Adipocyte (in vitro differentiated cells): ENCODE data around the gene LLGL2.

Source experiments
- DNase-seq: peaks from one replicate; pipeline ENCODE4 v3.0.0-alpha.2; 2015; ENCODE audit warnings: low read depth
- H3K27me3 ChIP-seq: replicated peaks from 2 replicates; pipeline ENCODE4 v1.7.0; 2013; ENCODE audit warnings: mild to moderate bottlenecking, low read length, moderate library complexity; ENCODE audit not compliant: control insufficient read depth, insufficient read depth
- H3K36me3 ChIP-seq: 2 replicates; pipeline ENCODE4 v1.7.0; 2013; ENCODE audit warnings: low read length, mild to moderate bottlenecking, moderate library complexity; ENCODE audit not compliant: control insufficient read depth, insufficient read depth, severe bottlenecking
- H3K4me1 ChIP-seq: 2 replicates; pipeline ENCODE4 v1.7.0; 2013; ENCODE audit warnings: mild to moderate bottlenecking, low read length, moderate library complexity; ENCODE audit not compliant: control insufficient read depth, insufficient read depth
- H3K4me3 ChIP-seq: 2 replicates; pipeline ENCODE4 v1.7.0; 2013; ENCODE audit warnings: mild to moderate bottlenecking, low read length, moderate library complexity
- H3K9ac ChIP-seq: 2 replicates; pipeline ENCODE4 v1.7.0; 2013; ENCODE audit warnings: mild to moderate bottlenecking, low read length, moderate library complexity
- H3K9me3 ChIP-seq: 2 replicates; pipeline ENCODE4 v1.7.0; 2013; ENCODE audit warnings: mild to moderate bottlenecking, low read length, moderate library complexity; ENCODE audit not compliant: control insufficient read depth

Gene LLGL2

DNA sequence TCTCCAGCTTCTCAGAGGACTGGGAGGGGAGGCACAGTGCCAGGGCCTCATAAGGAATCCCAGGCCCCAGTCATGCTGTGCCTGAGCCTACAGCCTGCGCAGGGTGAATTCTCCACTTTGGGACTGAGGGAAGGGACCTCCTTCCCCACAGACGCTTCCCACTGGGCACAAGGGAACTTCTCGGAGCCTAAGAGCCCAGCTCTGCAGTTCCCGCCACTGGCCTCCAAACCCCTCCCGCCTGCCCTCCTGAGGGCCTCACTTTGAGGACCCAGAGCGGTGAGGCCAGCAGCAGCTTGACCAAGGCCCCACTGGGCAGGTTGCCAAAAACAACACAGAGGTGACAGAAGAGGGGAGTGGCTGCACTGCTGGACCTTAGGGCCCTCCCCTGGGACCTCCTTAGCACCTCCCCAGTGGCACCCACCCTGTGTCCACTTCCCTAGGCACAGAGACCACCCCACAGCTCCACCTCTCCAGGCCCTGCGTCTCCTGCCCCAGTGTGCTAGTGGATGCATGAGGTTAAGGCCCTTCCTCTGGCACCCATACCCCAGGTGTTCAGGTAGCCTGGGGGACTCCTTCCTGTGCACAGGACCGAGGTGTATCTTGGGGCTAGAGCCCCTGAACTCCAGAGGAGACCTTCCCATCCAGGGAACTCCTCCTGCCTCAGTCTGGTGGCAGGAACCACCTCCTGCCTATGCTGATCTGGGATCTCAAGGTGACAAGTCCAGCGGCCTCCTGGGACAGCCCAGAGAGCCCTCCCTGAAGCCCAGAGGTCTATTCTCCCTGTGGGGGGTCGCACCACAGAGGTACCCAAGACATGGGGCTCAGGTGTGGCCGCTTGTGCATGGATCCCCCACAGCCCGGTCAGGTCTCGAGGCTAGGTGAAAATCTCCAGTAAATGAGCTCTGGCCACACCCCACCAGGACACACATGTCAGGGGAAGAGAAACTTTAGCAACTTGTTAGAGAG lies 13.6 kb upstream of the LLGL2 start:
- H3K9me3 ChIP-seq: no peaks in the 10 kb centered on the region
- no peaks in the 10 kb centered on the region for H3K27me3 ChIP-seq
- H3K4me3 ChIP-seq: no peak overlapping the region
- no peak for DNase-seq
- peaks cover 19% of the 10 kb centered on the region for H3K4me1 ChIP-seq
- H3K36me3 ChIP-seq: peaks cover 1% of the 10 kb centered on the region
- H3K9ac ChIP-seq: no peak overlapping the region

DNA sequence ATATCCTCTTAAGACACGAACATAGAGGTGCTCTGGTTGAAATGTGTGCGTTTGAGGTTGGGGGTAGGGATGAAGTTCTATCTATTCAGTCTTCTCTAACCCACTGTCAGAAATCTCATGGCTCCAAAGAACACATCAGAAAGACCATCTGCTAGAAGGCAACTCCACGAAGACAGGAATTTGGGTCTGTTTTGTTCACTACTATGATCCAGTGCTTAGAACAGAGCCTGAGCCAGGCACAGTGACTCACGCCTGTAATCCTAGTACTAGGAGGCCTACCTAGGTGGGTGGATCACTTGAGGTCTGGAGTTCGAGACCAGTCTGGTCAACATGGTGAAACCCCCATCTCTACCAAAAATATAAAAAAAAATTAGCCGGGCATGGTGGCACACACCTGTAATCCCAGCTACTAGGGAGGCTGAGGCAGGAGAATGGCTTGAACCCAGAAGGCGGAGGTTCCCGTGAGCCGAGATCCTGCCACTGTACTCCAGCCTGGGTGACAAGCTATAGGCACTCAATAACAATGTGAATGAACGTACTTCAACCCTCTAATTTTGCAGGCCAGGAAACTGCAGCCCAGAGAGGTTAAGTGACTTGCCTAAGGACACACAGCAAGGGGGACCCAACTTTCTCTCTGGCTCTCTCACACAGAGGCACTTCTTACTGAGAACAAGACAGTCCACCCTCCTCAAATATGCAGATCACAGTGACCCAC lies 12.4 kb upstream of the LLGL2 start:
- Histone ChIP-seq H3K4me1 (peaks cover 26% of the 10 kb centered on the region), H3K9ac (no peak overlapping the region), H3K36me3 (no peaks in the 10 kb centered on the region), H3K9me3 (no peaks in the 10 kb centered on the region), H3K4me3 (no peak overlapping the region), H3K27me3 (no peaks in the 10 kb centered on the region)
- peak; percentile 36 for DNase-seq

DNA sequence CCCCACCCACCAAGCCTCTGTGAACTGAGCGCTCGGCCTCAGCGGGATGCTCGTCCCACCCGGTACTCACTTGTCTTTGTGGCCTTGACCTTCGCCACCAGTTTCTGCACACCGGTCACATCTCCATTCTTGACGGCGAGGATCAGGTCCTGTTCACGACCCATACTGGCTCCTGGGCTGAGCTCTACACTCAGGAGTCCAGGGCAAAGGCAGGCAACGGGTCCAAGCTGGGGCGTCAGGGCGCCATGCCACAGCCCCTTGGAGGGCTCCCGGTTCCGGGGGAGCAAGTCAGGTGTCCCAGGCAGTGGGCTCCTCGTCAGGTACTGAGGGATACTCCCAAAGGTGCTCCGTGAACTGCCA lies 11.9 kb upstream of the LLGL2 start:
- Histone ChIP-seq H3K36me3 (no peaks in the 10 kb centered on the region), H3K4me3 (no peak overlapping the region)

DNA sequence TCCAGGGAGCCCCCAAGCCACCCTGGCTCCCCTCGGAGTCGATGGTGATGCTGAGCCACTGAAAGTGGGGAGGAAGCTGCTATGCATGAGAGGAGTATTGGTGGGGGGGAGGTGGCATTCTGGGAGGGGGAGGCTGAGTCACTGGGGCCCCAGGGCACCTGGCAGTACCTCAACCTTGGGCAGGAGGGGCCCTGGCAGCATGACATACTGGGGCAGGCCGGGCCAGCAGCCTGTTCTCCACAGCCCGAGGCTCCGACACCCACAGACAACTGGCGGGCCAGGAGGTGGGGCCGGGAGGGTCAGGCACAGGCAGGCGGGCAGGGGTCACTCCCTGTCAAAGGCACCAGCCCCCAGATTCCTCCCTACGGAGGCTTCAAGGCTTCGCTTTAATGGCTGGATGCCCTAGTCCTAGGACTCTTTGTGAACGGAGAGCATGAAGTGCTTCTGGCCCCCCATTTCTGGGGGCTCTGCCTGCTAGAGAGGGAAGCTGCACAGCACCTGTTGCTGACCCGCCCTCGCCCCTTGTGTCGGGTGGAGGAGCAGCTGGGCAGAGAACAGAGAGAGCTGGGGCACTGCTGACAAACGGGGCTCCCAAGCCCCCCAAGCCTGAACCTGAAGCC lies 11.1 kb upstream of the LLGL2 start:
- H3K4me3 ChIP-seq: peak overlapping the region; percentile 91
- H3K9ac ChIP-seq: peak overlapping the region; percentile 88
- no peaks in the 10 kb centered on the region for H3K27me3 ChIP-seq
- H3K36me3 ChIP-seq: no peaks in the 10 kb centered on the region
- H3K4me1 ChIP-seq: peaks cover 26% of the 10 kb centered on the region
- no peaks in the 10 kb centered on the region for H3K9me3 ChIP-seq
- no peak for DNase-seq

More for the DNA sequence above, 11.9 kb upstream of the LLGL2 start:
- Histone ChIP-seq H3K4me1 (peaks cover 26% of the 10 kb centered on the region), H3K9me3 (no peaks in the 10 kb centered on the region), H3K27me3 (no peaks in the 10 kb centered on the region), H3K9ac (no peak overlapping the region)
- DNase-seq: no peak

DNA sequence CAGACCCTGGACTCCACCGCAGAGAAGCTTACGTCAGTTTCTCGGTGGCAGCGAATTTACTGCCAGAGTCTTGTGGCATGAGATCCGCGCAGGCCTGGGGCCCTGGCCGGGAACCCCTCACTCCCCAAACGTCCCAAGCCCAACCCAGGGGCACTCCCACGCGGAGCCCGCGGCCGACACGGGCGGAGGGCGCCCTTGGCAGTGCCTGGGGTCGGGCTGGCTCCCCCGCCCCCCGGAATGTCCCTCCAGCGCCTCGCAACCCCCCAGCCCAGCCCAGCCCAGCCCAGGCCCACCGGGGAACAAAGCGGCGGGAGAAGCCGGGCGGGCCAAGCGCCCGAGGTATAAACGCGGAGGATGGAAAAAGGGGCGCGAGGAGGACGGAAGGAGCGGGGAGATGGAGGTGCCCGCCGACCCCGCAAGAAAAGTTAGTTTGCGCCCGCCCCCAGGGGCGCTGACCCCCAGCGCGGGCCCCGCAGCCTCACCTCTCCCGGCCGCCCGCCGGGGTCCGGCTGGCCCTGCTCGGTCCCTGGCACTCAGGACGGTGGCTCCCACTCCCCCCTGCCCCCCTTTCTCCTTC lies 10.5 kb upstream of the LLGL2 start:
- Histone ChIP-seq H3K36me3 (no peaks in the 10 kb centered on the region), H3K4me3 (peak overlapping the region; percentile 91), H3K9me3 (no peaks in the 10 kb centered on the region), H3K9ac (peak overlapping the region; percentile 88), H3K27me3 (no peaks in the 10 kb centered on the region), H3K4me1 (peaks cover 26% of the 10 kb centered on the region)
- peak; percentile 59 for DNase-seq

DNA sequence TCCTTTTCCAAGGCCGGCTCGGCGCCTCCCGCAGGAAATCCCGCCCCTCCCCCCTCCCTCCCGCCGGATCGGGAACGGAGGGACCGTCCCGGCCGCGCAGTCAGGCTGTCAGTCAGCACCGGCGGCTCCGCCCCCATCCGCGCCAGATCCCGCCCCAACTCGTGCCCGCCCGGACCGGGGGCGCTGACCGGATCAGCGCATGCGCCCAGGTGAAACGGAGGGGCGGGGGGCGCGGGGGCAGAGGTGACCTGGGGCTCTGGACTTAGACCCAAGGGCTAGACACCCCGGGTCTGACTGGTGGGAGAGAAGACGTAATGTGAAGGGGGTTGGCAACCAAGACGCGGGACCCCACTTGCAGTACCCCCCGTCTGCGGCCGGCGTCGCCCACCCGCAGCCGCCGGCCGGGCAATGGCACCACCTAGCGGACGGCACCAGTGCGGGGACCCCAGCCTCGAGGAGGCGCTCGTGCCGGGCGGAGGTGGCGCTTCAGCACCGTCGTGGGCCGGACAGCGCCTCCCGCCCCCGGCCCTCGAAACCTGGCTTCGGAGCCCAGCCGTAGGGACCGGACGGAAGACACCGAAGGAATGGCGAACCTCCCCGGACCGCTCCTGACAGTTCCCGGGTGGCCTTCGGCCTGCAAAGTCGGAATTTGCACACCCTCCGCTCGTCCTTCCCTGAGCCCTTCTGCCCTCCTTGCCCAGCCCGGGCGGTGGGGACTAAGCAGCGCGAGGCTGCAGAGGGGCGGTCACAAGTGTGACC lies 9.8 kb upstream of the LLGL2 start, which contains the start of gene CASKIN2:
TSS of gene CASKIN2 (minus strand) at position 42 of the 759 bp plus-strand sequence. CDS start 1,733 bp downstream, outside the sequence.
- H3K9ac ChIP-seq: peak within 1 kb of the TSS; percentile 88
- peaks cover 26% of the 10 kb centered on the region for H3K4me1 ChIP-seq
- DNase-seq: peak; percentile 97
- peak within 1 kb of the TSS; percentile 91 for H3K4me3 ChIP-seq
- H3K27me3 ChIP-seq: no peaks in the 10 kb centered on the region
- H3K9me3 ChIP-seq: no peaks in the 10 kb centered on the region
- no peaks in the 10 kb centered on the region for H3K36me3 ChIP-seq

DNA sequence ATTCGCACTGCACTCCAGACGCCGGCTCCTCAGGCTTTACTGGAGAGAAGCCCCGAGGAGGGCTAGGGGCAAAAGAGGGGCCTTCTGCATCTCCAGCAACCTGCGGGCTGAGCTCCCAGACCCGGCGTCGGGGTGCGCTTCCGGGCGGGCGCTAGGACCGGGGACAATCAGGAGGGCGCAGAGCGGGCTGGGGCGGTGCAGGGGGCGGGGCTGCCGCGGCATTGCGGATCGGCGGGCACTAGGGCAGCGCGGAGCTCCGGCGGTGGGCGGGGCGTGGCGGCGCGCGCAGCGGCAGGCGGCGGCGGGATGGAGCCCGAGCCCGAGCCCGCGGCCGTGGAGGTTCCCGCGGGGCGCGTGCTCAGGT lies 9.3 kb upstream of the LLGL2 start, which contains the start of gene TSEN54:
TSS of gene TSEN54 (plus strand) at position 274 of the 364 bp plus-strand sequence. CDS start at position 307, 33 bp downstream.
- H3K9ac ChIP-seq: peak within 1 kb of the TSS; percentile 88
- DNase-seq: peak; percentile 94
- H3K4me1 ChIP-seq: peaks cover 26% of the 10 kb centered on the region
- H3K9me3 ChIP-seq: no peaks in the 10 kb centered on the region
- no peaks in the 10 kb centered on the region for H3K27me3 ChIP-seq
- H3K4me3 ChIP-seq: peak within 1 kb of the TSS; percentile 91
- no peaks in the 10 kb centered on the region for H3K36me3 ChIP-seq

DNA sequence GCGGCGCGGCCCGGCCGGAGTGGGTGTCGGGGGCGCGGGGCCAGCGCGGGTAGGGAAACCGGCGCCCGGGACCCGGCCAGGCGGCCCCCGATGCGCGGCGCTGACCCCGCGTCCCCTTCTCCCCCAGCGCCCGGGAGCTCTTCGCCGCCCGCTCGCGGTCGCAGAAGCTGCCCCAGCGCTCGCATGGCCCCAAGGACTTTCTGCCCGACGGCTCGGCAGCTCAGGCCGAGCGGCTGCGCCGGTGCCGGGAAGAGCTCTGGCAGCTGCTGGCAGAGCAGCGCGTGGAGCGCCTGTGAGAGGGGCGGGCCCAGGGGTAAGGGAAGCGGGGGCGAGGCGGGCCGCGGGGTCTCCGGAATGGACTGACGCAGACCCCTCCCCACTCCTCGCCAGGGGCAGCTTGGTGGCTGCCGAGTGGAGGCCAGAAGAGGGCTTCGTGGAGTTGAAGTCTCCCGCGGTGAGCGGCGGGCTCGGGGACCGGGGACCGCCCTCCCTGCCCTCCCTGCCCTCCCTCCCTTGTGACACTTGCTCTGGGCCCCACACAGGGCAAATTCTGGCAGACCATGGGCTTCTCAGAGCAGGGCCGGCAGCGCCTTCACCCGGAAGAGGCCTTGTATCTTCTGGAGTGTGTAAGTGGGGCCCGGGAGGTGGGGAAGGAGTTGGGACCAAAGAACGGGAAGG lies 8.7 kb upstream of the LLGL2 start:
- peak overlapping the region; percentile 91 for H3K4me3 ChIP-seq
- H3K9me3 ChIP-seq: no peaks in the 10 kb centered on the region
- no peaks in the 10 kb centered on the region for H3K27me3 ChIP-seq
- peaks cover 23% of the 10 kb centered on the region for H3K4me1 ChIP-seq
- DNase-seq: peak; percentile 62
- H3K9ac ChIP-seq: peak overlapping the region; percentile 82
- H3K36me3 ChIP-seq: no peaks in the 10 kb centered on the region

DNA sequence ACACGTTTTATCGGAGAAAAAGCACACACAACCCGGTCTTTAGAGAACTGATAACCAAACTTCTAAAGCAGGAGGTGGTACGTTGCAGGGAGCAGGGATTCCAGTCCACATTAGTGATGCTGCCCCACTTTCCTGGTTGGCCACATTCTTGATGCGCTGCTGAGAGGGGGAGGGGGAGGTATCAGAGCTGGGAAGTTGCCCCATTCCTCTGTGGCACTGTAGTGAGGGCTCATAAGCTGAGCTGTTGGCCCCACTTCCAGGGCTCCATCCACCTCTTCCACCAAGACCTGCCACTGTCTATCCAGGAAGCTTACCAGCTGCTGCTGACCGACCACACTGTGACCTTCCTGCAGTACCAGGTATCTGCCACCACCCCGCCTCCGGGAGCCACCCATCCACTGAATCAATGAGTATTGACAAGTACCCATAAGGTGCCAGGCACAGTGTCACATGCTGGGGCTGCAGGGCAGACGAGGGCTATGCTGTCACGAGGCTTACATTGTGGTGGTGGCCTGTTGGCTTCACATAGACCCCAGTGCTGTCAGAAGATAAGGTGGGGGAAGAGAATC lies 8.1 kb upstream of the LLGL2 start:
- Histone ChIP-seq H3K9me3 (no peaks in the 10 kb centered on the region), H3K27me3 (no peaks in the 10 kb centered on the region), H3K4me1 (peaks cover 23% of the 10 kb centered on the region), H3K36me3 (no peaks in the 10 kb centered on the region), H3K9ac (peak overlapping the region; percentile 82), H3K4me3 (peak overlapping the region; percentile 91)
- no peak for DNase-seq

DNA sequence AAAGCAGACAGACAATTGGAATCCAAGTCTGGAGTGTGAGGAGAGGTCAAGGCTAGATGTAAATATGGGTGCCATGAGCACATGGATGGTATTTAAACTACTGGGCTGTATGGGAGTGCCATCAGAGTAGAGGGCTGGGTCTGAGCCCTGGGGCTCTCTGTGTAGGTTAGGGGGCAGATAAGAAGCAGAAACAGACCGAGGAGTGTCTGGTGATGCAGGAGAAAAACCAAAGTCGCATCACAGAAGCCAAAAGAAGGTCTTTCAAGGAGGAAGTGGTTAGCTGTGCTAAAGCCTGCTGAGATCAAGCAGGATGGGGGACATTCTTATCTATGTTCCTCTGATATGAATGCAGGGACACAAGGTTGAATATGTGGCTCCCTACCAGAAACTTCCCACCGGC lies 7.3 kb upstream of the LLGL2 start:
- H3K9ac ChIP-seq: no peak overlapping the region
- peaks cover 19% of the 10 kb centered on the region for H3K4me1 ChIP-seq
- no peaks in the 10 kb centered on the region for H3K36me3 ChIP-seq
- H3K9me3 ChIP-seq: no peaks in the 10 kb centered on the region
- no peak for DNase-seq
- no peak overlapping the region for H3K4me3 ChIP-seq
- no peaks in the 10 kb centered on the region for H3K27me3 ChIP-seq
